HS-5 (cell line): ENCODE measurements around the gene DTX3.
"Not testable (repeated sequence)": the region's sequence is repeated elsewhere in the genome, so short reads cannot be mapped to it uniquely, and the experiment has no call there.

Experiments
- DNase-seq: peaks from one replicate; pipeline ENCODE4 v3.0.0-alpha.2; 2012; ENCODE audit warnings: low read depth

The DTX3 gene

DNA sequence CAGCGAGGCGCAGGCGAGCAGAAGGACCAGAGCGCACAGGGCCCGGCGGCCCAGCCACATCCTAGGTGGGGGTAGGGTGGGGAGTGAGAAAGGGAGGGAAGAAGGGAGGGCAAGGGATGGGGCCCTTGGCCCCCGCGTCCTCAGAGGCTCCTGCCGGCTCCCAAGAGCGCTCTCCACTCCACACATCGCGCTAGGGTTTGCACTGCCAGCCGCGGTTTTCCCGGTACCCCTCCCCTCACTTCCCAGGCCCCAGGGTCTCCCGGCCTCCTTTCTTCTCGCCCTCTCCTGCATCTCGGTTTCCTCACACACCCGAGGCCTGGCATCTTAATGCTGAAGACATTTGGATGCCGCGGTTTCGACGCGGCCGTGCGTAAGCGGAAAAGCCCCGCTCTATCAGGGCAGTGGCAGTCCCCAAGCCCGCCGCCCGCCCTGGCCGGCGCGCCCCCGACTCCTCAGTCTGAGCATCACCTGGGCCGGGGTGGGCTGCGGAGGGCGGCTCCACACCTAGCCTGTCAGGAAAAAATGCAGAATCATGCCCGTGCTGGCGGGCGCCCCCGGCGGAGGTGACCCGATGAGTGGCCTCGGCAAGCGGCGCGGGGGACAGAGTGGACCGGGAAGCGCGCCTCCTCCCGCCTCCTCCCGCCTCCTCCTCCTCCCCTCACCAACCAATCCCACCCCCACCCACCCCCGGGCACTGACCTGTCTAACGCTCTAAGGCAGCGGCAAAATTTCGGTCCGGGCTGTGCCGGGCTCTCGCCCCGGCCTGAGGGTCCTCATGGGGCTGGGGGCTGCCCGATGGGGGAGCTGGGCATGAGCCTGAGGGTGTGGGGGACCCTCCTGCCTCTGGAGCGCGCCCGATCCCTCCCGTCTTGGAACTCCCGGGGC, 27.7 kb downstream of the DTX3 start:
- no peak for DNase-seq

GRCh38 chr12:57632958-57633840, 28.6 kb downstream of the DTX3 start, which contains the start of gene B4GALNT1:
Gene B4GALNT1 (minus strand): TSS chr12:57633201. CDS start chr12:57632132, 1,069 bp downstream.
- DNase-seq, result no peak

GRCh38 chr12:57636731-57637130, 32.1 kb downstream of the DTX3 start:
- DNase-seq, result not testable (repeated sequence)

- DNase-seq, result no peak
Measured at GRCh38 chr12:57637364-57637763, 32.7 kb downstream of the DTX3 start.

- DNase-seq, result no peak
Measured at GRCh38 chr12:57638096-57638495, 33.5 kb downstream of the DTX3 start.

DNA sequence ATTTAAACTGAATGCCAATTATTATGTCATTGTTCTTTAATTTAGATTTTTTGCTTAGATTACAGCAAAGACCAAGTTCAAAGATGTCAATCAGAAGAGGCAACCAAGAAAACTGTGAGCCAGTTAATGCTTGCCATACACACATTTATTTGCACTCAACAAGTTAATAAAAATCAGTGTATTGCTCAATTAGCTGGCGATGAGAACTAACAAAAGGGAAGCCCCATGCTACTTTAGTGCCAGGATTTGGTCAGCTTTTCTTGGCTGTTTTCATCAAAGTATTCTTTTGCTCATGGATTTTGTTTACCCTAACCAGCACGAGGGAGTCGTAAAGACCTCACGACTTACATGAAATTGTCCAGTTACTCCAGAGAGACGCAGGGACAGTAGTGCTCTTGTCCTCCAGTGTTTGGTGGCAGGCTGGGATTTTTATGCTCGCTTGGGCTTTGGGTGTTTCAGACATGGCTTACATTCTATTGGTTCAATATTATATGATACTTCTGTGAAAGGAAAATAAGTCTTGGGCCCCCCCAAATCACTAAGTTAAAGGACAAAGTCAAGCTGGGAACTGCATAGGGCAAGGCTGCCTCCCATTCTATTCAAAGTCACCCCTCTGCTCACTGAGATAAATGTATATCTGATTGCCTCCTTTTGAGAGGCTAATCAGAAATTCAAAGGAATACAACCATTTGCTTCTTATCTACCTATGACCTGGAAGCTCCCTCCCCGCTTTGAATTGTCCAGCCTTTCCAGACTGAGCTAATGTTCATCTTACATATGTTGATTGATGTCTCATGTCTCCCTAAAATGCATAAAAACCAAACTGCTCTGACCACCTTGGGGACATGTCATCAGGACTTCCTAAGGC, 35.8 kb downstream of the DTX3 start:
- no peak for DNase-seq

DNA sequence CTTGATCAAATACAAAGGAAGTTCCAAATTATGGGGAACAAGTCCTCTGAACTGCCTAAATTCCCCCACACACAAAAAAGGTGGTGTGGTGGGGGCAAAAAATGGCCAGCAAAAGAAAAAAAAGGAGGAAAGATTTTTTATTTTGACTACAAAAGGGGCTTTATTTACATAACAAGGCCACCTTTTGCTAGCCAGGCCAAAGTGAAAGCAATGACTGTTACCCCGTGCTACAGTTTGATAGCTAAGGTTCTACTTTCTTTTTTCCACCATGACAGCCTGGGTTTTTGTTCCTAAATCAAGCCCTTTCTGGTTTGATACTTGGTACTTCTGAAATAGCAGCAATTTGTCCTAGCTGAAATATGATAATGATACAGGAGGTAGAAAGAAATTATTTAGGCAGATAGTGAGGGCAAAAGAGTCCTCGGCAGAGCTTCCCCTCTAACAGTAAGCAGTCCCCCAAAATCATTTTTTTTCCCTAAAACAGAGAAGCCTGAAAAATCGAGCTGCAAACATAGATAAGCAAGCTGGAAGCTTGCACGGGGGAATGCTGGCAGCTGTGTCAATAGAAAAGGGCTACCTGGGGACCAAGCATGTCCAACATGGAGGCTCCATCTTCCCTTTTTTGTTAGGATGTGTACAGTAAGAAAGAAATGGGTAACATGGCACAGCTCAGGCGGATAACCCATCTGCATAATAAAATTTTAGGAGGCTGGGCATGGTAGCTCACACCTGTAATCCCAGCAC, 37.2 kb downstream of the DTX3 start:
- no peak for DNase-seq

GRCh38 chr12:57645990-57646658, 41.5 kb downstream of the DTX3 start:
- DNase-seq, result not testable (repeated sequence)

- DNase-seq, result not testable (repeated sequence)
Measured at GRCh38 chr12:57646659-57647049, 42.0 kb downstream of the DTX3 start.

GRCh38 chr12:57654042-57654441, 49.4 kb downstream of the DTX3 start:
- no peak for DNase-seq

- no peak for DNase-seq
Measured at GRCh38 chr12:57655541-57656240, 51.1 kb downstream of the DTX3 start.

GRCh38 chr12:57656408-57656807, 51.8 kb downstream of the DTX3 start:
- not testable (repeated sequence) for DNase-seq

- no peak for DNase-seq
Measured at GRCh38 chr12:57657744-57658143, 53.1 kb downstream of the DTX3 start.

DNA sequence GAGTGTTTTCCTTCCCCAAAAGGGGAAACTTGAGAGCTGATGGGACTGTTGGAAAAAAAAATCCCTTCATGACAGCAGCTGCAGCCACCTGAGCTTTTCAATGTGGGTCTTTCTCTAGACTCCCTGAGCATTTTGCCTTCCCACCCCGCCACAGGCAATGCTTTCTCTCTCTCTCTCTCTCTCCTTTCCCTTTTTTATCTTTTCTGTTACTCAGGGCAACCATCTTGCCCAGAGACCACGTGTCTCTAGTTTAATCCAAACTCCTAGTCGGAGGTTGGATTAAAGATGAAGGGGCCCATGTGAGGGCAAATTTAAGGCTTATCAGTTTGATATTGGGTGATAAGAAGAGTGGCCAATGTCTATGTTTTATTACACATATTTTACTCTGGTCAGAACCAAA, 54.3 kb downstream of the DTX3 start:
- no peak for DNase-seq
